Stimulated activated CD4-positive, alpha-beta T cell treated with anti-CD3 and anti-CD28 coated beads, Interleukin-1b, Interleukin-23, amount 100 ng/mL, for 48 hours (primary cell): ENCODE results near the gene DOCK11.
A peak's percentile ranks its signal among the peaks of the same experiment; 100 is the strongest.
"Not testable (repeated sequence)": the region's sequence is repeated elsewhere in the genome, so short reads cannot be mapped to it uniquely, and the experiment has no call there.

Experiments
- DNase-seq: peaks from one replicate; pipeline ENCODE4 v3.0.0-alpha.2; 2020

The DOCK11 gene

DNA sequence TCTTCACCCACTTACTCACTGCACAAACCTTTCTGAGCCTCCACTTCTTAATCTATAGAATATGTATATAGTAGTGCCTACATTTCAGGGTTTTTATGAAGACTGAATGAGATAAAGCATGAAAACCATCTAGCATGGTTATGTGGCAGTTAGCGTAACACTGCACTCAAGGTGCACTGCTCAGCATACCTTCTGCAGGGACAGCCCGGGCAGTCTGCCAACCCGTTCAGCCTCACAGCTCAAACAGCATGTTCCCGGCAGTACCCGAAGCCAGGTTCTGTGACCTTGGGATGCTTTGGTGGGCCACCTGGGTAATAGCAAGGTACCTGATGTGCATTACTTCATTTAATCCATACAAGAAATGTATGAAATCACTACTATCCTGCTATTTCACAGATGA, 81.4 kb downstream of the DOCK11 start:
- no peak for DNase-seq

- DNase-seq, result no peak
Measured at GRCh38 chrX:118579417-118579816, 83.8 kb downstream of the DOCK11 start.

DNA sequence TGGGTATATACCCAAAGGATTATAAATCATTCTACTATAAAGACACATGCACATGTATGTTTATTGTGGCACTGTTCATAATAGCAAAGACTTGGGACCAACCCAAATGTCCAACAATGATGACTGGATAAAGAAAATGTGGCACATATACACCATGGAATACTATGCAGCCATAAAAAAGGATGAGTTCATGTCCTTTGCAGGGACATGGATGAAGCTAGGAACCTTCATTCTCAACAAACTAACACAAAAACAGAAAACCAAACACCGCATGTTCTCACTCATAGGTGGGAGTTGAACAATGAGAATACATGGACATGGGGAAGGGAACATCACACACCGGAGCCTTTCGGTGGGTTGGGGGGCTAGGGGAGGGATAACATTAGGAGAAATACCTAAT, 87.3 kb downstream of the DOCK11 start:
- not testable (repeated sequence) for DNase-seq

DNA sequence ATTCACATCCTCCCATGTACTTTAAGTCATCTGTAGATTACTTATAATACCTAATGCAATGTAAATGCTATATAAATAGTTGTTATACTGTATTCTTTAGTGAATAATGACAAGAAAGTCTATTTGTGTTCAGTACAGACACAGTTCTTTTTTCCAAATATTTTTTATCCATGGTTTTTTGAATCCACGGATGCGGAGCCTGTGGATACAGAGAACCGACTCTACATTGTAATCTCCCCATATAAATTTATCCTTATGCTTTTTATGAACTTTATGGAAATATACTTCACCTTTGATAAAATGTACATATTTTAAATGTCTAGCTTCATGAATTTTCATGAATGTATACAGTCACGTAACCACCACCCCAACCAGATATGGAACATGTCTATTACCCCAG, 88.2 kb downstream of the DOCK11 start:
- no peak for DNase-seq

- DNase-seq, result no peak
Measured at GRCh38 chrX:118585296-118585695, 89.7 kb downstream of the DOCK11 start.

DNA sequence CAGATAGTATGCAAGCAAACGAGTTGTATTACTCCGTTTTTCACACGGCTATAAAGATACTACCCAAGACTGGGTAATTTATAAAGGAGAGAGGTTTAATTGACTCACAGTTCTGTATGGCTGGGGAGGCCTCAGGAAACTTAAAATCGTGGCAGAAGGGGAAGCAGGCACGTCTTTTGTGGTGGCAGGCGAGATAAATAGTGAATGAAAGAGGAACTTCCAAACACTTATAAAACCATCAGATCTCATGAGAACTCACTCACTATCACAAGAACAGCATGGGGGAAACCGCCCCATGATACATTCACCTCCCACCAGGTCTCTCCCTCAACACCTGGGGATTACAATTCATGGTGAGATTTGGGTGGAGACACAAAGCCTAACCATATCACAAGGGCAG, 90.6 kb downstream of the DOCK11 start:
- DNase-seq, result not testable (repeated sequence)

- DNase-seq, result no peak
Measured at GRCh38 chrX:118588715-118589114, 93.1 kb downstream of the DOCK11 start.

GRCh38 chrX:118589227-118589626, 93.6 kb downstream of the DOCK11 start:
- no peak for DNase-seq

- no peak for DNase-seq
Measured at GRCh38 chrX:118593407-118593806, 97.8 kb downstream of the DOCK11 start.

DNA sequence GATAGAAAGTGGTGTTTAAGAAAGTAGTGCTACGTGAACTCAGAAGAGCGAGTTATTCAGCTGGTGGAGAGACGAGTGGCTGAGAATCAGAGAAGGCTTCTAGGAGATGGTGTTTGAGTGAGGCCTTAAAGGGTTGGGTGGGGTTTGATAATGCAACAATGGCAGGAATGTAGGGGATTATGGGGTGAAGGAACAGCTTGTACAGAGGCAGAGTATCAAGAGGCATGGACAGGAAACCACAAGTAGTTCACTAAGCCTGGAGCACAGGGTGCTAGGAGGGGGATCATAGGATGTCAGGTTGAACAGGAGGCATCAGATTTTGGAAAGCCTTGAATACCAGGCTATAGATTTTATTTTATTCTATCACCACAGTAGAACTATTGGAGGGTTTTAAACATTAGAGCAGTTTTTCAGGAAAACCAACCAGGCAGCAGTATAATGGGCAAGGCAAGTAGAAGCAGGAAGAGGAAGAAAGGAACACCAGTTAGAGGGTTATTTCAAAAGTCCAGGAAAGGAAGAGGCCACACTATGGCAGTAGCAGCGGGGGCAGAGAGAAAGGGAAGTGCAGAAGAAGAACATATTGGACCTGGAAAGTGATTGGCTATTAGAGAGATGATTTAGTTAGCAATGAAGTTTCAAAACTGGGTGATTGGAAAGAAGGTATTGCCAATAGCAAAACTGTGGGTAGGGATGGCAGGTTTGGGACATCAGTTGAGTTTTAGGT, 99.2 kb downstream of the DOCK11 start:
- no peak for DNase-seq

- DNase-seq, result no peak
Measured at GRCh38 chrX:118595501-118596042, 100.0 kb downstream of the DOCK11 start.

DNA sequence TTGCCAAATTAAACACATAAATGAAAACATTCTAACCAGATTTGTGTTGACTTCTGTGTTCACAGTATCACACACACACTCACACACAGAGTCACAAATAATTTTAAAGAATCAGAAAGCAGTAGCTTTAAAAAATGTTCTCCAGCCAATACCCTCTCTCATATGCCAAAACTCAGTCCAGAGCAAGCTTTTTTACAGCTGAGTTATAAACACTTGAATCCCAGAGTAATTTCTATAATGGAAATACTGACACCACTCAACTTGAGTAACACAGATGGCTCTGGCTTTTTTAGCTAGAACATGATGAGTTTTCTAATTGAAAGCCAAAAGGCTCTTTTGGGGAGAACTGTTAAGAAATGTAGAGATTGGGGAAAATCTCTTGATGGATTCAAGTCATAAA, 100.8 kb downstream of the DOCK11 start:
- DNase-seq, result no peak

- peak; percentile 26 for DNase-seq
Measured at GRCh38 chrX:118603981-118604380, 108.4 kb downstream of the DOCK11 start.

- DNase-seq, result no peak
Measured at GRCh38 chrX:118612290-118612689, 116.7 kb downstream of the DOCK11 start.

GRCh38 chrX:118614150-118614549, 118.5 kb downstream of the DOCK11 start:
- DNase-seq, result no peak

DNA sequence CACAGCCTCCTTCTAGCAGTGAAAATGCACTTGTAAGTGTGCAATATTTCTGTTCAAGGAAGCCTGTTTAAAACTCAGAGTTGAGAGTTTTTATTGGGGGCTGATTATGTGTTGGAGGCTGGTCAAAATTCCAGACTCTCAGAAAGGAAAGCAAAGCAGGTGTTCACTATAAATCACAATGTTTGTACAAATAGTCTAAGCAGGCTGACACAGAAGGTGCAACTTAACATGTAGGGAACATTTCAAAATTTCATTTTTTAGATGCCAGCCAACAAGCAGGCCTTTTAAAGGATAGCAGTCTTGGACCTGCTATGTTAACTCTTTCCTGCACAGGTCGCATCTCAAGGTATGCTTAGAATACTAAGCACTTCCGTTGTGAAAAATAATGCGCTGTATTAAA, 119.5 kb downstream of the DOCK11 start:
- DNase-seq, result no peak

GRCh38 chrX:118621081-118621759, 125.6 kb downstream of the DOCK11 start:
- no peak for DNase-seq

DNA sequence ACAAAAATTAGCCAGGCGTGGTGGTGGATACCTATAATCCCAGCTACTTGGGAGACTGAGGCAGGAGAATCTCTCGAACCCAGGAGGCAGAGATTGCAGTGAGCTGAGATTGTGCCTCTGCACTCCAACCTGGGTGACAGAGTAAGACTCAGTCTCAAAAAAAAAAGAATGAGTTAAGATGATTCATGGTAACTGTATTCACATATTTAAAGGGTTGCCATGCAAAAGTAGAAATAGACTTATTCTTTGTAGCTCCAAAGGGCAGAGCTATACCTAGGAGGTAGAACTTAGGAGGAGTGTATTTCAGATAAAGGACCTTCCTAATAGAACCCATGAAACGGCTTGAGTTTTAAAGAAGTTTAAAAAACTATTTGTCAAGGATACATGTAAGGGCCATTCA, 127.4 kb downstream of the DOCK11 start:
- no peak for DNase-seq

GRCh38 chrX:118626346-118626745, 130.7 kb downstream of the DOCK11 start:
- DNase-seq, result no peak

DNA sequence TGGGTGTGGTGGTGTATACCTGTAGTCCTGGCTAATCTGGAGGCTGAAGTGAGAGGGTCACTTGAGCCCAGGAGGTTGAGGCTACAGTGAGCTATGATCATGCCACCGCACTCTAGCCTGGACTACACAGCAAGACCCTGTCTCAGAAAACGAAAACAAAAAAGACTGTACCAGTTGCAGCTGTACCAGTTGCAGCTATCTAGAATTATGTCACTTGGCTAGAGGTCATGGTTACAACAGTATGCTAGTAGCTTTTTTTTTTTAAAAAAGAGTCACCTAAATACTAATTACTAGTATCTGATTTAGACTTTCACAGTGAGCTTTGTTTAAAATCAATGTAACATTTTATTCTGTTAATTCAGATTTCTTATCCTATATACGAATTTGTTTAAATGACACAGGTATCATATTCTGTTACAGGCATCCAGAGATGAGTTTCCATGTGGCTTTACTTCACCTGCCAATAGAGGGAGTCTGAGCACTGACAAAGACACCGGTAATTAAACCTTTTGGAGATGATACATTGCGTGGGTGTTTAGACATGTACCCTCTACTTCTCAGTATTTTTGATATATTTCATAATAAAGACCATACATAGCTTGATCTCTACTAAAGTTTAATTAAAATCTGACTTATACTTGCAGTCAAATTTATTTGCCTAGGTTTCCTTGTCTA, 131.6 kb downstream of the DOCK11 start:
- DNase-seq, result no peak

GRCh38 chrX:118630848-118631247, 135.2 kb downstream of the DOCK11 start:
- DNase-seq, result no peak

DNA sequence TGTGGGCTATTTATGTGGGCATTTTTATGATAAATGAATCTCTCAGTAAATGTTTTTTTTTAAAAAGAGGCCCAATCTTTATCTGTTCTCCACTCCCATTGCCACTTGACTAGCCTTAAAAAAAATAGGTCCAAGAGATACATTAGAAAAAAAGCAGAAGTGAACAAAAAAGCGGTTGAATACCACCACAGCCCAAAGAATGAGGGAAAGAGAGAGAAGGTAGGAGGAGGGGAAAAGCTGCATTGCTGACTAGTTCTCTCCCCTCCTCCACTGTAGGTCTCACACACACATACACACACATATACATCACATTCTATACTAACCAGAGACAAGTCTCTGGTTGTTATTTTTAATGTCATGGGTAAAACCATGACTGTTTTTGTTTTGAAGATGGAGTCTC, 136.0 kb downstream of the DOCK11 start:
- no peak for DNase-seq

DNA sequence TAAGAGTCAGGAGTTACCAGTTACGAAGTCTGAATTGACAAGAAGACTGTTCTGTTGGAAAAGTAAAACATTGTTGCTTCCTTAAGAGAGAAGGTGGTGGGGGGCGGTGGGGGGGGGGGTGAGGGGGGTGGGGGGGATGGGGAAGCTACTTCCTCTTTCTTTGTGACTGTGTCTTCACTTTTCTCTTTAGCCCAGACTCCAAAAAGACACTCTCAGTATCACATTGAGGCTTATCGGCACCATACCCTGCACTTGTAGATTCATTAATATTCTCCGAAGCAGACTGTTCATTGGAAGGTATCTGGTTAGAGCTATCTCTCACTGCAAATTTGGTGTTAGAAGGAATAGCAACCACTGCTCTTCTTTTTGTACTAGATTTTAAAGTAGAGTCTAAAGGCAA, 137.2 kb downstream of the DOCK11 start:
- no peak for DNase-seq

- DNase-seq, result no peak
Measured at GRCh38 chrX:118633530-118633929, 137.9 kb downstream of the DOCK11 start.
